Liver (tissue), 9 donors: ENCODE measurements around the gene SEL1L2. TPM values are rescaled to one million over a fixed set of nuclear protein-coding genes. Genes with fewer than 3 reads are reported as not detected.

ENCODE experiments used
- DNase-seq: peaks from one replicate; pipeline ENCODE4 v3.0.0-alpha.2; 2017; ENCODE audit warnings: low spot score
- H3K27ac ChIP-seq, 2 donors: one replicate each; pipeline ENCODE4 v1.7.0; 2013; ENCODE audit warnings: inconsistent platforms in 2 of 2, low read length in 2 of 2, control low read depth in 1 of 2, low read depth in 1 of 2, mild to moderate bottlenecking in 1 of 2
- H3K27me3 ChIP-seq, 4 donors: one replicate each; pipeline versions ENCODE4 v1.6.1 to v1.7.0; 2013; ENCODE audit warnings: low read length in 3 of 4, inconsistent platforms in 1 of 4, mild to moderate bottlenecking in 1 of 4, moderate library complexity in 1 of 4; ENCODE audit not compliant: control insufficient read depth in 4 of 4, insufficient read depth in 4 of 4
- H3K36me3 ChIP-seq, 4 donors: one replicate each; pipeline versions ENCODE4 v1.6.1 to v1.7.0; 2013; ENCODE audit warnings: low read length in 3 of 4, mild to moderate bottlenecking in 3 of 4, low read depth in 1 of 4, moderate library complexity in 1 of 4; ENCODE audit not compliant: control insufficient read depth in 4 of 4, insufficient read depth in 3 of 4
- H3K4me1 ChIP-seq, 4 donors: one replicate each; pipeline versions ENCODE4 v1.6.1 to v1.7.0; 2013; ENCODE audit warnings: low read length in 3 of 4, mild to moderate bottlenecking in 3 of 4, moderate library complexity in 1 of 4; ENCODE audit not compliant: control insufficient read depth in 4 of 4, insufficient read depth in 4 of 4
- H3K4me3 ChIP-seq, 3 donors: one replicate each; pipeline versions ENCODE4 v1.6.1 to v1.7.0; 2013; ENCODE audit warnings: low read length in 3 of 3, control low read depth in 1 of 3, low read depth in 1 of 3, mild to moderate bottlenecking in 1 of 3
- H3K9ac ChIP-seq, 2 donors: one replicate each; pipeline ENCODE4 v1.7.0; 2013; ENCODE audit warnings: low read length in 2 of 2, mild to moderate bottlenecking in 2 of 2, moderate library complexity in 2 of 2, control low read depth in 1 of 2, low read depth in 1 of 2
- H3K9me3 ChIP-seq, 4 donors: one replicate each; pipeline versions ENCODE4 v1.6.1 to v1.7.0; 2013; ENCODE audit warnings: low read length in 3 of 4; ENCODE audit not compliant: control insufficient read depth in 4 of 4
- FOXA1 ChIP-seq: IDR thresholded peaks from 2 replicates; pipeline ENCODE4 v1.6.1; 2016; ENCODE audit warnings: antibody characterized with exemption
- HNF4G ChIP-seq: IDR thresholded peaks from 2 replicates; pipeline ENCODE4 v1.6.1; 2016; ENCODE audit warnings: antibody characterized with exemption
- JUND ChIP-seq, 2 donors: IDR thresholded peaks; 2 replicates each; pipeline ENCODE4 v1.6.1; 2016; ENCODE audit warnings: antibody characterized with exemption in 2 of 2
- NR2F2 ChIP-seq: IDR thresholded peaks from 2 replicates; pipeline ENCODE4 v1.6.1; 2016; ENCODE audit warnings: antibody characterized with exemption
- RAD21 ChIP-seq, 2 donors: IDR thresholded peaks; 2 replicates each; pipeline ENCODE4 v1.6.1; 2016; ENCODE audit warnings: antibody characterized with exemption in 2 of 2, mild to moderate bottlenecking in 2 of 2
- RXRA ChIP-seq, 2 donors: IDR thresholded peaks; 2 replicates each; pipeline ENCODE4 v1.6.1; 2017 to 2018; ENCODE audit warnings: antibody characterized with exemption in 2 of 2, mild to moderate bottlenecking in 1 of 2
- SP1 ChIP-seq: IDR thresholded peaks from 2 replicates; pipeline ENCODE4 v1.6.1; 2018; ENCODE audit warnings: antibody characterized with exemption, mild to moderate bottlenecking
- TAF1 ChIP-seq: conservative IDR thresholded peaks from 2 replicates; pipeline ENCODE4 v1.6.1; 2016; ENCODE audit warnings: antibody characterized with exemption, mild to moderate bottlenecking
- YY1 ChIP-seq: IDR thresholded peaks from 2 replicates; pipeline ENCODE4 v1.6.1; 2016; ENCODE audit warnings: antibody characterized with exemption, mild to moderate bottlenecking
- WGBS: extraction: QIAGEN DNeasy Blood & Tissue Kit; methylation state at CpG from one replicate; pipeline ENCODE4 v1.1.7; 2013; 5-methylcytosine and 5-hydroxymethylcytosine counted together
- polyA plus RNA-seq, 2 donors: library from polyadenylated mRNA; stranded (reverse) in 1 of 2; unstranded in 1 of 2; fragments of 200-250 nt in 1 of 2; fragments of >200 nt in 1 of 2; fragmentation: Nextera tagmentation in 1 of 2; extraction: Ambion mirVana in 1 of 2; gene quantifications; one replicate each; pipeline versions ENCODE4 v1.2.1 to v1.2.3, GENCODE V29; 2013 to 2015
- total RNA-seq, 2 donors: library from RNA; depleted of rRNA; stranded (reverse); fragments of >200 nt; gene quantifications; one replicate each; pipeline ENCODE4 v1.2.3, GENCODE V29; 2014
- TF ChIP-seq, protein P1 (sequence below): IDR thresholded peaks from 2 replicates; pipeline ENCODE4 v1.6.1; 2016; ENCODE audit warnings: antibody characterized with exemption
- TF ChIP-seq, protein P2 (sequence below): IDR thresholded peaks from 2 replicates; pipeline ENCODE4 v1.6.1; 2016; ENCODE audit warnings: antibody characterized with exemption
- TF ChIP-seq, protein P3 (sequence below): IDR thresholded peaks from 2 replicates; pipeline ENCODE4 v1.6.1; 2016; ENCODE audit warnings: antibody characterized with exemption
- donor health status: healthy.
- donor health status: healthy.
- donor health status: healthy.
- donor health status: healthy.
- donor health status: healthy.

SEL1L2 gene
- total and polyA plus RNA-seq, 4 donors, result not detected

DNA sequence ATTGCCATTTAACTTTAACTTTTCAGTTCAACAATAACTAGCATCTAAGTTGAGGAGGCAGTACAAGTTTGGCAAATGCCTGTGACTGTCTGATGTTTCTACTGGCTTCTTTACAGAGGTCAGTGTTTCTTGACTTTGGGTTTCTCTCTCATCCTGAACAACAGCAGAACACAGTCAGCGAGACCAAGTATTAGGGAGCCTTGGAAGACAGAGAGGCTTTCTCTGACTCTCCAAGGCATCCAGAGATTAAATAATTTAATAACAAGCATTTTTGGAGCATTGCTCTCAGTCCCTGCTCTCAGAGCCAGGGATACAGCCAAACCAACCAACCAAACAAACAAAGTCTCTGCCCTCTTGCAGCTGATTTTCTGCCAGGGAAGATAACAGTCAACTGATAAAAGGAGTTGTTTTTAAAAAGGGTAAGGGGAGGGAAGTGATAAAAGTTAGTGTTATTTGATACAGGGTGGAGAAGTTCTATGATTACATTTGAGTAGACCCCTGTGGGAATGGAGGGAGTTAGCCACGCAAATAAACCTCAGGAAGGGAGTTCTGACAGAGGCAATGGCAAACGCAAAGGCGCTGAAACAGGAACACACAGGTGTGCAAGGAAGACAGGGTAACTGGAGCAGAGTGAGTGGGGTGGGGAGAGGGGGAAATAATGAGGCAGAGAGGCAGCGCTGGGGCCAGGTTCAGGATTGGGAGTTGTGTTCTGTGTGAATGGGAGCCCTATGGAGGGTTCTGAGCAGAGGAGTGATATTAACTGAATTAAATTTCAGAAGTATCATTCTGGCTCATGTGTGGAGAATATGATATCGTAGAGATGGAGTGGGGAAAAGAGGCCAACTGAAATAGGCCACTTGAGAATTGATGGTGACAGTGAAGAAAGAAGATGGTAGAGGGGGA, 55.2 kb downstream of the SEL1L2 start:
- Histone ChIP-seq H3K27ac (no peak overlapping the region), H3K4me3 (no peak overlapping the region), H3K9ac (no peak overlapping the region), H3K36me3 (no peaks in the 10 kb centered on the region), H3K27me3 (no peaks in the 10 kb centered on the region), H3K4me1 (no peaks in the 10 kb centered on the region), H3K9me3 (peaks cover 0 to 4% (median 1%) of the 10 kb centered on the region in 4 donors)
- WGBS, result 65% methylated on average over 6 of the region's 6 CpGs
- TF ChIP-seq RXRA (IDR thresholded peaks at IDR 0.05), result no peak
- DNase-seq, result no peak

DNA sequence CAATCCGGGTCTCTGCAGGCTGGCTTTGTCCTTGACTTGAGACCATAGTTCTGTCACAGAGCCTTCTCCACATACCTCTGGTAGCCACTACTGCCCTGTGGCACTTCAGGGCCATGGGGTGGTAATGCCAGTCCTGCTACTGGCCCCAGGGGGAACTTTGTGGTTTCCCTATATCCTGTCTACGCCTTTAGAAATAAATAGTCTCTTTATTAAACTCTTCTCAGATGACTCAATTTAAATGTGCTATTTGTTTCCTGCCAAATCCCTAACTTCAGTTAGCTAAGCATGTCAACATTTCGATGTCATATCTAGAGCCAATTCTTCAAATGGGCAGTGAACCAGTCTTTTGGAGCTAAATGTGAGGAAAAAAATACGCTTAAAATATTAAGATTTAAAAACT, 60.1 kb downstream of the SEL1L2 start:
- TF ChIP-seq NR2F2 (no peak), RXRA (IDR thresholded peaks at IDR 0.05) (no peak), FOXA1 (no peak), HNF4G (no peak)
- Histone ChIP-seq H3K27ac (no peak overlapping the region), H3K4me3 (no peak overlapping the region), H3K9ac (no peak overlapping the region), H3K4me1 (no peaks in the 10 kb centered on the region), H3K27me3 (peaks cover 0 to 5% (median 0%) of the 10 kb centered on the region in 4 donors), H3K36me3 (no peaks in the 10 kb centered on the region), H3K9me3 (no peaks in the 10 kb centered on the region)
- WGBS, result 67% methylated on average over 4 of the region's 4 CpGs
- no peak for DNase-seq

DNA sequence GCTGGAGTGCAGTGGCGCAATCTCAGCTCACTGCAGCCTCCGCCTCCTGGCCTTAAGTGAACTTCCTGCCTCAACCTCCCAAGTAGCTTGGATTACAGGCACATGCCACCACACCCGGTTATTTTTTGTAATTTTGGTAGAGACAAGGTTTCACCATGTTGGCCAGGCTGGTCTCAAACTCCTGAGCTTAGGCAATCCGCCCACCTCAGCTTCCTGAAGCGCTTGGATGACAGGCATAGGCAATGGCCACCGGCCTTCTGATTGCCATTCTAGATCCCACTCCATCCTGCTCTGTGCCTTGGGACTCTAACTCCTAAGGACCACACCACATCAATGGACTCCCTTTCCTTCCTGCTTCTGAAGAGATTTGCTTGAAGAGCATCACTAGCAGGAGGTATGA, 60.6 kb downstream of the SEL1L2 start:
- no peak overlapping the region for H3K4me3 ChIP-seq
- H3K9ac ChIP-seq, result no peak overlapping the region
- H3K9me3 ChIP-seq, result no peaks in the 10 kb centered on the region
- DNase-seq, result no peak
- H3K27ac ChIP-seq, result no peak overlapping the region
- H3K4me1 ChIP-seq, result no peaks in the 10 kb centered on the region
- TF ChIP-seq HNF4G, result no peak
- peaks cover 0 to 5% (median 0%) of the 10 kb centered on the region in 4 donors for H3K27me3 ChIP-seq
- no peaks in the 10 kb centered on the region for H3K36me3 ChIP-seq
- WGBS, result 94% methylated on average over 6 of the region's 6 CpGs

DNA sequence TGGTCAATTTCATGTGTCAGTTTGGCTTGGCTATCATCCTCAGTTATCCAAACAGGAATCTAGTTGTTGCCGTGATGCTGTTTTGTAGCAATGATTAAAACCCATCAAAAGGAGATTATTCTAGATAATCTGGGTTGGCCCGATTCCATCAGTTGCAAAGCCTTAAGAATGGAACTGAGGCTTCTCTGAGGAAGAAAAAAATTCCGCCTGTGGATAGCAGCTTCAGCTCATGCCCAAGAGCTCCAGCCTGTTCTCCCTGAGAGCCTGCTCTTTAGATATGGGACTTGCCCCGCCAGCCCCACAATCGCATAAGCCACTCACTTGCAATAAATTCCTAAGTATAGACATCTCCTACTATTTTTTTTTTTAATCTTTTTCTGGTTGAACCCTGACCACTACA, 61.5 kb downstream of the SEL1L2 start:
- TF ChIP-seq, protein P1, sequence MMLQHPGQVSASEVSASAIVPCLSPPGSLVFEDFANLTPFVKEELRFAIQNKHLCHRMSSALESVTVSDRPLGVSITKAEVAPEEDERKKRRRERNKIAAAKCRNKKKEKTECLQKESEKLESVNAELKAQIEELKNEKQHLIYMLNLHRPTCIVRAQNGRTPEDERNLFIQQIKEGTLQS, result no peak
- no peak for TF ChIP-seq NR2F2
- no peak for TF ChIP-seq RAD21 (IDR thresholded peaks at IDR 0.05)
- no peak for TF ChIP-seq SP1
- TF ChIP-seq TAF1, result no peak
- no peak for TF ChIP-seq HNF4G
- no peak for TF ChIP-seq YY1
- H3K27me3 ChIP-seq, result peaks cover 0 to 5% (median 0%) of the 10 kb centered on the region in 4 donors
- no peak for DNase-seq
- no peaks in the 10 kb centered on the region for H3K9me3 ChIP-seq
- no peaks in the 10 kb centered on the region for H3K4me1 ChIP-seq
- H3K4me3 ChIP-seq, result no peak overlapping the region
- no peak overlapping the region for H3K9ac ChIP-seq
- WGBS, result 85% methylated on average over 5 of the region's 5 CpGs
- no peaks in the 10 kb centered on the region for H3K36me3 ChIP-seq
- no peak overlapping the region for H3K27ac ChIP-seq

DNA sequence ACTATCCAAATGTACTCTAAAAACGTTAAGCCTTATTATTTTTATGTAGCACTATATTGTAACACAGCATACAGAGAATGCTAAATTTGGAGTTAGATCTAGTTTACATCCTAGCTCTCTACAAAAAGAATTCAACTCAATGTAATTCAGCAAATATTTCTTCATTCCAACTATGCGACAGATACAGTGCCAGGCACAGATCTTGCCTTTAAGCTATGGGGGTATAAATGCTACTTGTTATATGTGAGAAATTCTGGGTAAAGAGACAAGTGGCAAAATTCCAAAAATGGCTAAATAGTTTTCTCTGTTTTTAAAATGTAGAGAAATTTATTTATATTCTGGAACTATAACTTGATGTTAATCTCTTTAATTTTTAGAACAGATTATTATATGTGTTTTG, 63.2 kb downstream of the SEL1L2 start:
- Histone ChIP-seq H3K4me1 (no peaks in the 10 kb centered on the region), H3K9ac (no peak overlapping the region), H3K4me3 (no peak overlapping the region), H3K9me3 (no peaks in the 10 kb centered on the region), H3K27ac (no peak overlapping the region), H3K36me3 (no peaks in the 10 kb centered on the region), H3K27me3 (peaks cover 0 to 5% (median 0%) of the 10 kb centered on the region in 4 donors)
- no peak for DNase-seq
- 64% methylated on average over 2 of the region's 2 CpGs for WGBS
- TF ChIP-seq FOXA1, result no peak
- no peak for TF ChIP-seq NR2F2
- TF ChIP-seq, protein P2, sequence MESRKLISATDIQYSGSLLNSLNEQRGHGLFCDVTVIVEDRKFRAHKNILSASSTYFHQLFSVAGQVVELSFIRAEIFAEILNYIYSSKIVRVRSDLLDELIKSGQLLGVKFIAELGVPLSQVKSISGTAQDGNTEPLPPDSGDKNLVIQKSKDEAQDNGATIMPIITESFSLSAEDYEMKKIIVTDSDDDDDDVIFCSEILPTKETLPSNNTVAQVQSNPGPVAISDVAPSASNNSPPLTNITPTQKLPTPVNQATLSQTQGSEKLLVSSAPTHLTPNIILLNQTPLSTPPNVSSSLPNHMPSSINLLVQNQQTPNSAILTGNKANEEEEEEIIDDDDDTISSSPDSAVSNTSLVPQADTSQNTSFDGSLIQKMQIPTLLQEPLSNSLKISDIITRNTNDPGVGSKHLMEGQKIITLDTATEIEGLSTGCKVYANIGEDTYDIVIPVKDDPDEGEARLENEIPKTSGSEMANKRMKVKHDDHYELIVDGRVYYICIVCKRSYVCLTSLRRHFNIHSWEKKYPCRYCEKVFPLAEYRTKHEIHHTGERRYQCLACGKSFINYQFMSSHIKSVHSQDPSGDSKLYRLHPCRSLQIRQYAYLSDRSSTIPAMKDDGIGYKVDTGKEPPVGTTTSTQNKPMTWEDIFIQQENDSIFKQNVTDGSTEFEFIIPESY, result no peak
- no peak for TF ChIP-seq HNF4G
- TF ChIP-seq, protein P3, sequence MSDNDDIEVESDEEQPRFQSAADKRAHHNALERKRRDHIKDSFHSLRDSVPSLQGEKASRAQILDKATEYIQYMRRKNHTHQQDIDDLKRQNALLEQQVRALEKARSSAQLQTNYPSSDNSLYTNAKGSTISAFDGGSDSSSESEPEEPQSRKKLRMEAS, result no peak
- TF ChIP-seq TAF1, result no peak
- TF ChIP-seq YY1, result no peak
- TF ChIP-seq JUND (IDR thresholded peaks at IDR 0.05), result no peak
- TF ChIP-seq SP1, result no peak
